Left forelimb (tissue), 1 donor: Measurements from ENCODE around the gene EXOC4.

Experiments used
- DNase-seq: peaks from one replicate; pipeline ENCODE4 v3.0.0-alpha.2; 2018; ENCODE audit warnings: low spot score

The EXOC4 gene

DNA sequence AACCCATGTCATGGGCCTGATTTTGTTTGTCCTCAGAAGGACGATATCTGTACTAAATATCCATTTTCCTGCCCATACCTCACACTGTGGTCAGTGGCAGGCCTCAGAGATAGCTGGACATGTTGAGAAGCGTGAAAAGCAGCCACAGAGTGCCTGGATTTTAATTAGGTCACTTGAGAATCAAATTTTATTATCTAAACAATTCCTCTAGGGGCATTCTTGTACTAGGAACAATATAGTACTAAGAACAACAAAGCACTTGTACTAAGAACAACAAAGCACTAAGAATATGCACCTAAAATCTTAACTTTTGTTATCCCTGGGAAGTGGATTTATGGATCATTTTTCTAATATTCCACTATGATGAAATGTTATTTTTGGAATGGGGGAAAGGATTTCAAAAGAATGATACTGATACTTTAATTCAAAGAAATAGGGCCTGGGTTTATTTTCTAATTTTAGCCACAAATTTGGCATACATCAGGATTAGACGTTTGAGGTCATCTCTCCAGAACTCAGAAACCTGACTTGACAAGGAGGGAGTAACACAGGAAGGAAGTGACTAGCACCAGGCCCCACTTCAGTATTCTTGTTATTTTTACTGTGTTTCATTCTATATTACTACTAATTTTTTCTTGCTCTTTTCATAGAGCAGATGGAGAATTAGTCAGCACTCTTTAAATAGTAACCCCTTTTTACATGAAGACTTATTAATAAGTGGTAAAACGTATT is 112.2 kb downstream of the EXOC4 start:
- no peak for DNase-seq

GRCh38 chr7:133365917-133366316 is 113.0 kb downstream of the EXOC4 start:
- DNase-seq: no peak

- no peak for DNase-seq
Observed at GRCh38 chr7:133367561-133367960, 114.7 kb downstream of the EXOC4 start.

DNA sequence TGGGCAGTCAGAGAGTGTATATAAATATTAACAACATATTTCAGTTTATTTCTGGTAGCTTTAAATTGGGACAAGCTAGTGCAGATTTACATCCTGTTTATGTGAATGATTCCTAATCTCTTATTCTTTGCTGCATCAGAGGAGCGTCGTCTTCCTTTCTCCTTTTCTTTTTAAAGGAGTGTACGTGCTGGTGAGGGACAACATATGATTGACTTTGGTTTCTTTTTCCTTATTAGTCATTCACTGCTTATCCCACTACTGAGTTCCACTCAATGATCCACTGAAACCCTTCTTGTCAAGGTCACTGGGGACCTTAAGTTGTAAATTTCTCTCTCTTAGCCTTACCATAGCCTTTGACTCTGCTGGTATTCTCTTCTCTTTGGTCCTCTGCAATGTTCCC is 116.3 kb downstream of the EXOC4 start:
- no peak for DNase-seq

DNA sequence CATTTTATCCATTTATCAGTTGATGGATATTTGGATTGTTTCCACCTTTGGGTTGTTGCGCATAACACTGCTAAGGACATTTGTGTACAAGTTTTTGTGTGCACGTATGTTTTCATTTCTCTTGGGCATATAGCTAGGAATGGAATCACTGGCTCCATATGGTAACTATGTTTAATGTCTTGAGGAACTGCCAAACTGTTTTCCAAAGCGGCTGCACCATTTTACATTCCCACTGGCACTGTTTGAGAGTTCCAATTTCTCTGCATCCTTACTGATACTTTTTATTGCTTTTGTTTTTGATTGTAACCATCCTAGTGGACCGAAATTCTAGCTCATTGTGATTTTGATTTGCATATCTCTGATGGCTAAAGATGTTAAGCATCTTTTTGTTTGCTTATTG is 118.7 kb downstream of the EXOC4 start:
- no peak for DNase-seq

DNA sequence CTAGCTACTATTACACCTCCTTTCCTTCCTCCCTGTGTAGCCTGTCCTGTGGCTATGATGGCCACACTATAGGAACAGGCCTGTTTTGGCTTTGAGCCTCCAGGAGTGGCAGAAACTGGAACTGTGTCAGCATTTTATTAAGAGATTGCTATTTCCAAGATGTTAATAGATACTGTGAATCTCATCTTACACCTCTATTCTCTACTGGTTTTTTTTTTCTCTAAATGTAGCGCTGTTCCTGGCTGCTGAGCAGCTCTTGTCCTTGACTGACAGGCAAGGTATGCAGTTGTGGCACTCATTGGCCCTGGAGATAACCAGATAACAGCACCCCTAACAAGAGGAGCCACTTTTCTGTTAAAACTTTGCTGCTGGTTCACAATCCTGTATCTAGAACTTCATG is 119.5 kb downstream of the EXOC4 start:
- no peak for DNase-seq

DNA sequence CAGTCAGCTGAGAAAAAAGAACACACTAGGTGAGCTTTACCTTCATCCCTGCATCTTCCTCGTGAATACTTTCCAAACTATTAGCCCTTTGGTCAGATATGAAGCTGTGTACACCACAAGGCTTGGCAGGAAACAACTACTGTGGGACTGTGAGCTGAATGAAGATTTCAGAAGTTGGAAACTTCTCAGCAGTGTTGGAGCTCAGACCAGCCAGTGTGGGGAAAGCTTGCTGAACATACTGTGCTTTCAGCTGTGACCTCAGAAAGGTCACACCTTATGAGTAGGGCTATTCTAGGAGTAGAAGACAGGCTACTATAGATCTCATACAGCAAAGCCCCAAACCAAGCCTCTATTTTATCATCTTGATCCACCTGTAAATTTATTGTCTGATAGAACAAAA is 123.6 kb downstream of the EXOC4 start:
- DNase-seq: no peak

DNA sequence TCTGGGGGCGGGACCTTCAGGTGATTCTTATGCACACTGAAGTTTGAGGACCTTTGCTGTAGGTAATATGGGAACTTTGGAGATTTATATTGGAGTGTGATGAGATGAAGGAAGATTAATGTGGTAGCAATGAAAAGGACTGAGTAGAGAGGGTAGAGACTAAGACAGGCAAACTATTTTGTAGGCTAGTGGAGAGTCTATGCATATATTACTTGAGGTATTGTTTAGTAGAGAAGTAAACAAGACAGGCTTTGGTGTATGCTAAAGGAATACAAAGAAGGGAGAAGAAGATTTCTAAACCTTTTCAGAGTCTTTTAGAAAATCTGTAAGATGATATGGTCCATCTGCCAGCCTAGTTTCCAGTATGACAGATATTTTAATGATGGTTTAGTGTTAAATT is 129.1 kb downstream of the EXOC4 start:
- no peak for DNase-seq

DNA sequence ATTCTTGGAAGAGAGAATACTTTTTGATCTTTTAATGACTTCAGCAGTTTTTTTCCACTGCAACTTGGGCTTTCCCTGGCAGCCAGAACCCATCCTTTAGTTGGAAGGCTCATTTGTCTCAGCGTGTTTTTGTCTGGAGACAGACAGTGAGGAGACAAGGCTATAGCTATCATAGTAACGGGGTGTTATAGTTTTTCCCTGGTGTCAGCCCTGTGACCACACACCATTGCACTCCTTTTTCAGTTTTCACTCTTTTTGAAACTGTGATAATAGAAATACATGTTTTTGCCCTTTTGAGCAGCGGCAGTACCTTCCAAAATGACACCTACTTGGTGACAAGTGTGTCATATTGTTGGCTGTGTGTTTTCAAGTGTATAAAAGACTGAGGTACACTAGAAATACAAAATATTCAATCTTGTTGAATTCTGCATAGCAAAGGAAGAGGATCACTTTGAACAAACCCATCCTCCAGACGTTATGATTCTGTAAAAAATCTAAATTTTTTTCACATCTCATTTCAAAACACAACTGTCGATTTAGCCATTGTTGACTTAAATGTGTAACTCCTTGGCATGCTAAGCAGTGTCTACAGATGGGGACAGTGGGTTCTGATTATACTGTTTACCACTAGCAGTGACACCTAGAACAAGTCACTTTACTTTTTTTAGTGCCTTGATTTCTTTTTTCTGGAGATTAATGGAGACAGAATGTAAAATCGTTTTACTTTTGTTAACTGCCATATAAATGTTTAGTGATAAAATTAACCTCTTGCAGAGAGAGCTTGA is 130.1 kb downstream of the EXOC4 start:
- no peak for DNase-seq

DNA sequence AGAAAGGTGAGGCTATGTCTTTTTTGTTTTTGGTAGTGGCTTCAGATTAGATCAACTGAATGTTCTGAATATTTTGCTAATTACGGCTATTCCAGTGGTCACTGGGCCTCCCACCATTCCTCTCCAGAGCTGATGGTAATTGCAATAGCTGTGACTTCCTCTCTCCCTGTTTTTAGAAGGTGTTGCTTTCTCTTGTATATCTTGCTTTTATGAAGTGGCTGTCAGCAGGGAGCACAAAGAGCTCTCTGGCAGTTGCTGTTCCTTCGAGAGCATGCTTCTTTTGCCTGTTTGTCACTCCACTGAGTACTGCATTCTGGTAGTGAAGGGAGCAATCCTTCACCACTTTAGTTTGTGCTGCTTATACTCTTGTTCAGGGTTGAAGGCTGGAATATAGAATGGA is 133.3 kb downstream of the EXOC4 start:
- no peak for DNase-seq

- DNase-seq: no peak
Observed at GRCh38 chr7:133389727-133390126, 136.8 kb downstream of the EXOC4 start.

- DNase-seq: no peak
Observed at GRCh38 chr7:133391206-133391605, 138.3 kb downstream of the EXOC4 start.

- DNase-seq: no peak
Observed at GRCh38 chr7:133394369-133394768, 141.5 kb downstream of the EXOC4 start.

DNA sequence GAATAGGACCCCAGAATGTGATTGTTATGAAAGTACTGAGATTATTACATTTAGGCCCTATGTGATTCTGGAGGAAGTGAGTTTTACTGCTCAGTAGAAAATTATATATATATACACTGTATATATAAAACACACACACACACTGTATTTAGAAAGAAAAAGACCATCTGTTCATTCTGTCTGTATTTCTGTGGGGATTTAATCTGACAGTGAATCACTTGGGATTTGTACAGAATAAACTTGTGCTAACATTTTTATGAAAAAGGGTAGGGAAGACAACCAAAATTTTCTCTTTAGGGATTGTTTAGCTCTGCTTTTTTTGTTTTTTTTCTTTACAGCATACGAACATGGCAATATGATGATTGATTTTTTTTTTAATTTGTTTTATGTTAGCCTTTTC is 142.7 kb downstream of the EXOC4 start:
- no peak for DNase-seq

DNA sequence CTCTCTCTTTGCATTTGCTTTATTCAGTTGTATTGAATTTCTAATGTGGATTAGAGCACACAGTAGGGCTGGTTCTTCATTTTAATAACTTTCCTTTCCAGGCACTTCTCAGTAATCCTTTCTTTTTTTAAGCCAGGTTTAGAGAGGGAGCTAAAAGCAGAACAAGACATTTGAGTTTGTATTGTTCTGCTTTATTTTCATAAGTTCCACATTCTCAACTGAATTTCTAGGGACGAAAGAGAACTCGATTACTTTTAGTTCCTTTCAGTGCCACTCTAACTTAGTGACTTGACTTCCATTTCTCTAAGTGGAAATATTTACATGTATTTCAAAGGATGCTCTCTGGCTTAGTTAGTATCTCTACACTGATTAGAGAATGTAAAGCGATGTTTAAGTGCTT is 145.6 kb downstream of the EXOC4 start:
- no peak for DNase-seq

GRCh38 chr7:133401225-133401624 is 148.3 kb downstream of the EXOC4 start:
- no peak for DNase-seq

DNA sequence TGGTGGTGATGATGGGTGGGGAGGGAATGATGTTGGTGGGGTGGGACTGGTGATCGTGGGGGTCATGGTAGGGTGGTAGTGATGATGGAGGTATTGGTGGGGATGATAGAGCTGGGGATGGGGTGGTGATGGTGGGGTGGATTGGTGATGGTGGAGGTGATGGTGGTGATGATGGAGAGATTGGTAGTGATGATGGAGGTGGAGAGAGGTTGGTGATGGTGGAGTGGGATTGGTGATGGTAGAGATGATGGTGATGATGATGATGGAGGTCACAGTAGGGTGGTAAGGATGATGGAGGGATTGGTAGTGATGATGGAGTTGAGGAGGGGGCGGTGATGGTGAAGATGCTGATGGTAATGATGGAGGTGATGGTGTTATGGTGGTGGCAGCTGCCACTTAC is 155.3 kb downstream of the EXOC4 start:
- no peak for DNase-seq

DNA sequence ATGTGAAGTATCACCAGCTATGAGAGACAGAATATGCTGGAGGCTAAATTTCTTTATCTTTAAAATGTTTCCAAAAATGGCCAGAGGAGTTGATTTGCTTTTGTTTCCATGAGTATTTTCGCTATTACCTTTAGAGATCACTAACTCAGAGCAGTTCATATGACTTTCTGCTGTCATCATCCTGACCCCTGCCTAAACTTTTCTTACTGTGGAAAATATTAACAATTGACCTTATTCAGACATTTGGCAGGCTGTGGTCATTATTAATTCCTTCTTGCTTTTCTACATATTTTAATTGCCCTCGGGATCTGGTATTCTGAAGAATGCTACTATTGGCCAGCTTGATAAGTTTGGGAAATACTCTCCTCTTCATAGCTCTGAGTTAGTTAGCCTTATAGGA is 156.5 kb downstream of the EXOC4 start:
- no peak for DNase-seq

DNA sequence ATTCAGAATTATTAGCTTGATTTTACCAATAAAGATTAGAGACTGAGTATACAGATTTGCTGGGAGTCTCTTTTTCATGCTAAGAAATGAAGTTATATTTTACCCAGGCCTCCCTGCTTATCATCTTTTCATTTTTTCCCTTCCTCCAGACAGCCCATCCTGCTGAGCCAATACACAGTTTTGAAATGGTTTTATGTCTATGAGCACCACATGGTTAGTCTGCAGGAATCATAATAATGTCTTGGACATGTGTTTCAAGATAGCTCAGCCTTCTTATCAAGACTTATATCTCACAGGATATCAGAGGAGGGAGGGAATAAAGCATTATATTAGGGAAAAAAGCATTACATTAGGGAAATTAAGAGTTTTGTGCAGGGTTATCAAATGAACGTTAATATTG is 157.1 kb downstream of the EXOC4 start:
- DNase-seq: no peak

DNA sequence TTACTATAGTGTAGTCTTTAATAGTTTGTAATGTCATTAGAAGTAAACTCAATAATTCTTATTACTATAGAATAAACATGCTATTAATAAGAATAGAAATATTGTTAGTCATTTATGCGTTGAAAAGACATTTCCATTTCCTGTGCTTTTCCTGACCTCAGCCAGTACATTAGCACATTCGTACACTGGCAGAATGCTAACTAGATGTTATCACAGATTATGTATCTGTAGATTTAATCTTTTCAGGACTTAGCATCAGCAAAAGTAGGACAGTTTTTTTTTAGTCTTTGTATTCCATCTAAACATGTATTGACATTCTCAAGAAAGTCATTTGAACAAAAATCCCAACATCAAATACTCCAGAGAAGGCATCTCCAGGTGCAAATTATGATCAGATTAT is 158.5 kb downstream of the EXOC4 start:
- DNase-seq: no peak

DNA sequence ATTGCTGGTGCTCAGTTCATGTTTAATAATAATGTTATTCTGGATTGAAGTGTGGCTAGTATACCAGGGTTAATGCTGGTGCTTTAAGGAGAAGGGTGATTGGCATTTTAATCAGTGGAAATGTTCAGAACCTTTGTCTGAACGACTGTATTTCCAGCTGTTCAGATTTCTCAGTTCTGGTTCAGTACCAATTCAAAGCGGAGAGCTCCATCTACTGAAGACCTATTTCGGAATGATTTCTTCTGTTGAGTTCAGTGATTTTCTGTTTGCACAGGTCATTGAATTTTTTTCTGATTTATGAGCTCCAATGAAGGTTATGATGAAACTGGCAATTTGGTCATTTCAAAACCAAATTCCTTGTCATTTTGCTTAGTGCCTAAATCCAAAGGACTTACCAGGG is 160.1 kb downstream of the EXOC4 start:
- DNase-seq: no peak

DNA sequence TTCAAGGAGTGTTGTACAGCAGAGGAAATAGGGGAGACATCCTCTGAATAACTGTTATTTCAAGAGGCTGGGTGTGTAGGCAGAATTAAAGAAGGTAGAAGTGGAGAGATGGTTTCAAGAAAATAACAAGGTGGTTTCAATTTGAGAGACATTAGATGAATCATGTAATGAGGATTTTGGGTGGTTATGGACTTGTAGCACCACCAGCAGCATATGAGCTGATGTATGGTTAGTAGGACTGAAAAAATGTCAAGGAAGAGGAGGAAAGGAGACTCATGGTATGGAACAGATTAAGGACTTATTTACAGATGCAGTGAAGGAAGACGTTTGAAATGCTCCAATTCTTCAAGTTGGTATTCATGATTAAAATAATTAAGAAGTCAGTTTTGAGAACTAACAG is 166.2 kb downstream of the EXOC4 start:
- no peak for DNase-seq

DNA sequence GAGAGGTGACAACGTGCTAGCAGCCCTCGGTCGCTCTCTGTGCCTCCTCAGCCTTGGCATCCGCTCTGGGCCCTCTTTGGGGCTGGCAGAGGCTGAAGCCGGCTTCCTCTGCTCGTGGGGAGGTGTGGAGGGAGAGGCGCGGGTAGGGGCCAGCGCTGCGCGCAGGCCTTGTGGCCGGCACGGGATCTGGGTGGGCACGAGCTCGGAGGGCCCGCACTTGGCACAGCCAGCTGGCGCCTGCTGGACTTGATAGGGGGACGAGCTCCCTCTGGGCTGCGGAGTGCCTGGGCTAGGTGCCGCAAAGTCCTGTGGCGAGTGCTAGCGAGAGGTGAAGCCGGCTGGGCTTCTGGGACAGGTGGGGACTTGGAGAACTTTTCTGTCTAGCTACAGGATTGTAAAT is 170.7 kb downstream of the EXOC4 start:
- DNase-seq: no peak

DNA sequence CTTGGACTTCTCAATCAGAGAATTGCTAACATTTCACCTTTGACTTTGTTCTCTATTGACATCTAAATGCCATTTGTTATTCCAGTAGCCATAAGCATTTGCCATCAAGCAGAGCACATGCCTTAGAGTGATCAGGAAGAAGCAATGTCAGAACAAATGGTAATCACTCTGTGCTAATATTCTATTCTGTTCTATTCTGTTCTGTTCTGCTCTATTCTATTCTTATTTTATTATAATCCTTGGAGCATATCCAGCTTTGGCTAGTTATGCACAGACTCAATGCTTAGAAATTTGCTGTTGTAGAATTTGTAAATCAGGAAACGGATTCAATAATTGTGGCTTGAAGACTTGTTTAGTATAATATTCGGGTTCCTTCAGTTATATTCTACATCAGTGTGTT is 175.4 kb downstream of the EXOC4 start:
- DNase-seq: no peak
